A549 (cell line): ENCODE data around the gene SLC27A2.

ENCODE experiments used
- BHLHE40 ChIP-seq: IDR thresholded peaks from 2 replicates; pipeline ENCODE4 v1.6.1; 2012; ENCODE audit warnings: low read depth, low read length, inconsistent platforms
- RAD21 ChIP-seq, 2 experiments: fragments of >200 bp in 1 of 2; sonication (Bioruptor Twin) in 1 of 2; formaldehyde crosslinking in 1 of 2; IDR thresholded peaks in 1 of 2; conservative IDR thresholded peaks in 1 of 2; 2 replicates in 1 of 2; 3 replicates in 1 of 2; pipeline ENCODE4 v1.6.1; 2012 to 2018; ENCODE audit warnings: inconsistent platforms in 1 of 2
- REST ChIP-seq: fragments of 200-600 bp; sonication (generic); IDR thresholded peaks from 2 replicates; pipeline ENCODE4 v1.6.1; 2016; ENCODE audit warnings: antibody characterized with exemption, mild to moderate bottlenecking, moderate library complexity

- TF ChIP-seq RAD21 (conservative IDR thresholded peaks at IDR 0.05 in 1 of 2, IDR thresholded peaks at IDR 0.05 in 1 of 2) (no peak), REST (no peak), BHLHE40 (no peak)
These were observed 41.9 kb upstream of the SLC27A2 start for GRCh38 chr15:50140098-50140497.
